Femur (tissue), 1 donor: ENCODE measurements around the gene TESMIN.

Source experiments
- DNase-seq: peaks from one replicate; pipeline ENCODE4 v3.0.0-alpha.2; 2017

Gene TESMIN, protein sequence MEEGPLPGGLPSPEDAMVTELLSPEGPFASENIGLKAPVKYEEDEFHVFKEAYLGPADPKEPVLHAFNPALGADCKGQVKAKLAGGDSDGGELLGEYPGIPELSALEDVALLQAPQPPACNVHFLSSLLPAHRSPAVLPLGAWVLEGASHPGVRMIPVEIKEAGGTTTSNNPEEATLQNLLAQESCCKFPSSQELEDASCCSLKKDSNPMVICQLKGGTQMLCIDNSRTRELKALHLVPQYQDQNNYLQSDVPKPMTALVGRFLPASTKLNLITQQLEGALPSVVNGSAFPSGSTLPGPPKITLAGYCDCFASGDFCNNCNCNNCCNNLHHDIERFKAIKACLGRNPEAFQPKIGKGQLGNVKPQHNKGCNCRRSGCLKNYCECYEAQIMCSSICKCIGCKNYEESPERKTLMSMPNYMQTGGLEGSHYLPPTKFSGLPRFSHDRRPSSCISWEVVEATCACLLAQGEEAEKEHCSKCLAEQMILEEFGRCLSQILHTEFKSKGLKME

DNA sequence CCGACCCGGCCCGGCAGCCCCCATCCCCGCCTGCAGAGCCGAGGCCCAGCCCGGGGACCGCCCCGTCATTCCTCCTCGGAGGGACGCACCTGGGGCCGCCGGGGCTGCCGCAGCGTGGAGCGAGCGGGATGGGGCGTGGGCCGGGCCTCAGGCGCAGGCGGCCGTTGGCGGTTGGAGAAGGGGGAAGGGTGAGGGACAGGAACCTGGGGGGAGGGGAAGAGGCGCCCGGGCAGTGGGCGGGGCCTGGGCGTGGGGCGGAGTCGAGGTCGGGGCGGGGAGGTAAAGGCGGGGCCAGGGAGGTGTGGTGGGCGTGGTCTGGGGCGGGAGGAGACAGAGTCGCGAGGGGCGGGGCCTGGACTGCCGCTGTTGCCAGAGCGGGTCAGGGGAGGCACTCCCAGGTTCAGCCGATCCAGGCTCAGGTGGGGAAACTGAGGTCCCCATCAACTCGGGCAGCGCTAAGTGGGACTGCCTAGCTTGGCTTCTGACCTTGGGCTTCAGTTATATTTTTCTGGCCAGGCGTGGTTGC lies at the start of gene TESMIN:
TSS of gene TESMIN (minus strand) at position 190 of the 526 bp plus-strand sequence. CDS start 860 bp downstream, outside the sequence.
- DNase-seq: peak; percentile 88

DNA sequence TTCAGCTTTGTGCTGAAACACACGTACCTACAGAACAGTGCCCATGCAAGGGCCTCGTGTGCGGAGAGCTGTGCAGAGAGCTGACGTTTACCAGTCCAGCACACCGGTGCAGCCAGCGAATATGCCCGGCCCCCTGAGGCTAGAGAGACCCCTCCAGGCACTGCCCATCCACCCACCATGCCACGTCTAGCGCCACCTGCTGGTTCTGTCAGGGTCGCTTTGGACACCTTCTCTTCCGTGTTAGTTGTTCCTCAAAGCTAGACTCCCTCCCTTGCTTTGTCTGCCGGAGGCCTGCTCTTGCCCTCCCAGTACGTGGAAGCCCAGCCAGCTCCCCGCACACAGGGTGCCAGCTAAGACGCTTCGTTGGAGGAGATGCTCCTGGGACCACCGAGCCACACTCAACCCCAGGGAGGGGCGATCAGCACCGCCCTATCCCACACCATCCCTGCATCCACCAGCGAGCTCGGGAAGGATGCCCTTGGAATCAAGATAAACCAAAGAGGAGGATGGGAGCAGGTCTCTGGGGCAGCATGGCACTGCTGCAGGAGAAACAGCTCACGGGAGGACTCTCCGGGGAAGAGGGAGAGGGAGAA lies 47.0 kb upstream of the TESMIN start:
- no peak for DNase-seq

DNA sequence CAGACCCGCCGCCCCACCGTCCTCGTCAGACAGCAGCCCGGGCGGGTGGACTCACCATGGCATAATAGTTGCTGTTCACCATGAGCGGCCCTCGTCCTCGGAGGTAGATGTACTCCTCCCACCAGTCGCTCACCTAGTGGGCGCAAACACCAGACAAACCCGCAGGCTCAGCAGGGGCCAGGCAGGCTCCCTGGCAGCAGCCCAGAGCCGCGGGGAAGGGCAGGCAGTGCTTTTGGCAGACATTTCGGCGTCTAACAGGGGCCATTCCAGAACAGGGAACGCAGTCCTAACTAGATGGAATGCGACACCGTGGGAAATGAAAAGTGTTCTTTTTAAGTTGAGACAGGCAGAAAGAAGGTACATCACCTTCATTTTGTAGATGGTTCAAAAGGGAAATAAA lies 45.5 kb upstream of the TESMIN start:
- DNase-seq: no peak

DNA sequence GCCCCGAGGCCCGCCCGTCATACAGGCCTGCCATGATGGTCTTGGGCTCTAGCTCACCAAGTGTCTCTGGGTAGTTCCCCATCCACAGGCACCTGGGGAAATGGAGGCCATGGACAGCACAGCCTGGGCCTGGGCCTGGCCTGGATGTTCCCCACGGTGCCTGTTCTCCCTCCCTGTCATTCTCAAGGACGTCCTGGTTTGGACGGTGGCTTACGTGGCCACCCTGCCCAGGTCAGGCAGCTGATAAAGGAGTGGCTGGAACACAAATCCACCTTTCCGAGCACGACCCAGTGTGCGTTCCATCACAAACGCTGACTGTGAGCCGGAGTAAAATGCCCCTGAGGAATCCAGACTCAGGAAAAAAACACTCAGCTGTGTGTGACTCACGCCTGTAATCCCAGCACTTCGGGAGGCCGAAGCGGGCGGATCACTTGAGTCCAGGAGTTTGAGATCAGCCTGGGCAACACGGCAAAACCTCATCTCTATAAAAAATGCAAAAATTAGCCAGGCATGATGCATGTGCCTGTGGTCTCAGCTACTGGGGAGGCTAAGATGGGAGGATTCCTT lies 41.2 kb upstream of the TESMIN start:
- DNase-seq: no peak

DNA sequence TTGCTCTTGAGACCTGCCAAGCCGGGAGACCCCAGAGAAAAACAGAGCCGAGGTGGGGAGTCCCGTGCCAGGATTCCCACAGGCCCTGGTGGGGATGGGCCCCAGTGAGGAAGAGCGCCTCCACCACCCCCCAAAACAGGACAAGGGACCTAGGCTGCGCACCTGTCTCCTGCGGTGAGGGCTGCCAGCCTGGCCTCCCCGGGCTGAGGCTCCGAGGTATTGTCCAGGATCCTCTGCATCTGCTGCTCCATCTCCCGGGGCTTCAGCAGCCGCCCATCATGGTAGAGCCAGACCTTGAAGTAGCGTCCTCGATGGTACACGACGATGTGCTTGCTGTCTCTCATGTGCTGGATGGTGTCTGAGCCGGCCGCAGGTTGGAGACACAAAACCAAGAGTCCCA lies 33.3 kb upstream of the TESMIN start:
- DNase-seq: no peak

DNA sequence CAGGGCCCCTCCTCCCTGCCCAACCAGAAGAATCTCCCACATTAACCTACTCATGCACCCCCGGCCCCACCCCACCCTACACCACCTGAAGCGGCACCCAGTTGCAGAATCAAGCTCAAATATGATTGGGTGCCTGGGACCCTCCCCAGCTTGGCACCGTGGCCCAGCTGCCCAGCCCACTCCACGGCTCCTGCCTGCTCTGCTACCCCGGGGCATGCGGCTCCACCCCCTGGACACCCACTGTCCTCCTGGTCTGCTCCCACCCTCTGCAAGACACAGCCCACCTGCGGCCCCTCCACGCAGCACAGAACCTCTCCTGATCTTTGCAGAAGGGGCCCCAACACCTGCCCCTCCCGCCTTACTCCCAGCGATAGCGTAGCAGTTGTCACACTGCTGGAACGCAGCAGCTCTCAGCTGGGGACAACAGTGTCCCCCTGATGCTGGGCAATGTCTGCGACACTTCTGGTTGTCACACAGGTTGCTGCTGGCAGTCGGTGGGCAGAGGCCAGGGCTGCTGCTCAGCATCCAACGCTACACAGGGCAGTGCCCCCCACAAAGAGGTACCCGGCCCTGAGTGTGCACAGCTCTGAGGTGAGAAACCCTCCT lies 32.0 kb upstream of the TESMIN start:
- no peak for DNase-seq

DNA sequence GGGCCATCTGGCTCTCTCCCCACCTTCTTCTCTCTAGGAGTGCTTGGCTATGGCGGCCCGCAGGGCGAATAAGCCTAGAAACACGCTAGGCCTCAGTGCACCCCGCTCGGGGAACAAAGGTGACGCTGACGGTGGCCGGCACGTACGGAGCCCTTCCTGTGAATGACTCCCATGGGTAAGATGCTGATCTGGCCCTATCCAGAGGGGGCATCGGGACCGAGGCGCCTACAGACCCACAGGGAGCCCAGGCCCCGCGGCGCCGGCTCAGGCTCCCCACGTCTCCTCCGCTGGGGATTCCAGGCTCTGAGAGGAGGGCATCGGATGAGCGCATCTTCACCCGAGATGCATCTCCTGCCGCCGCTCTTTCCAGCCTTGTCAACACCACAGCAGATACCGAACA lies 31.4 kb upstream of the TESMIN start:
- no peak for DNase-seq

DNA sequence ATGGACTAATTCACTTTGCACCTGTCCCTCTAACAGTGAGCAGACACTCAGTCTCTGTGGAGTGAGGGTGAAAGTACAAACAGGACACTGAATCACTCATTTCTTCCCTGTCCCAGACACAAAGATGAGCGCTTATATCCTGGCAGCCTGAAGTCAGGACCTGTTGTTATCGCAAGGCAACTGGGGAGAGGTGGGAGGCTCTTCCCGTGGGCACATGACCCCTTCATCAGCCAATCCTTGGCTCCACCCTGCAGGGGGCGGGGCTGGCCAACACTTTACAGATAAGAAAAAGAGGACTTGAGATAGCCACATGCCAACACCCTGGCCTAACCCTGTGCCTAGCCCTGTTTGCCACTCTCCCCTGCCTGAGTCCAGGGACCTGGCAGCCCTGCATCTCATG lies 29.5 kb upstream of the TESMIN start:
- DNase-seq: no peak

DNA sequence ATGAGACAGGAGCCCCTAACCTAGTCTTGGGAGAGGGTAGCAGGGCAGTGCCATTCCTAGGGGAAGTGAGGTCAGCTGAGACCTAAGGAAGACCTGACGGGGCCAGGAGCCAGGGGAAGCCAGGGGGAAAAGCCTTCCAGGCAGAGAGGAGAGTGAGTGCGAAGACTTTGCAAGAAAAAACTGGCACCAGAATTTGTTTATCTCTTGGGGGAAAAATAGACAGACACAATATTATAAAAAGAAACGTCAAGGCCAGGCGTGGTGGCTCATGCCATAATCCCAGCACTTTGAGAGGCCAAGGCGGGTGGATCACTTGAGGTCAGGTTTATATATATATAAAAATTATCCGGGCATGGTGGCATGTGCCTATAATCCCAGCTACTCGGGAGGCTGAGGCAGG lies 26.9 kb upstream of the TESMIN start:
- DNase-seq: no peak

DNA sequence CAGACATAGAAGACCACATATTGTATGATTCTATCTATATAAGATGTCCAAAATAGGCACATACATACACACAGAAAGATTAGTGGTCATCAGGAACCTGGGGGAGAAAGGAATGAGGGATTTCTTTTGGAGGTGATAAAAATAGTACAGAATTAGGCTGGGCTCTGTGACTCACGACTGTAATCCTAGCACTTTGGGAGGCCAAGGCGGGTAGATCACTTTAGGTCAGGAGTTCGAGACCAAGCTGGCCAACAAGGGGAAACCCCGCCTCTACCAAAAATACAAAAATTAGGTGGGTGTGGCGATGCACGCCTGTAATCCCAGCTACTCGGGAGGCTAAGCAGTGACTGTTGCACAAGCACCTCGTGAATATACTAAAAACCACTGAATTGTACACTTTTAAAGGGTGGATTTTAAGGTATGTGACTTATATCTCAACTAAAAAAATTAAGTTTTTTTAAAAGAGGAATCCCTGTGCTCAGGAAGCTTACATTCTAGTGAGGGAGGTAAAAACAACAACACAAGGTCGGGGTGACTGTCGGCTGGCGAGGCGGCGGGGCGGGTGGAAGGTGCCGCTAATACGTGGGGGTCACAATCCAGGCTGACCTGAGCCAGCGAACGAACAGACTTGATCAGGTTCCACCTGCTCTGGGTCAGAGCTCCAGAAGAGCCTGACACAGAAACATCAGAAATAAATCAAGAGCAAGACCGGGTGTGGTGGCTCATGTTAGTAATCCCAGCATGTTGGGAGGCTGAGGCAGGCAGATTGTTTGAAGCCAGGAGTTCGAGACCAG lies 25.3 kb upstream of the TESMIN start:
- DNase-seq: no peak

DNA sequence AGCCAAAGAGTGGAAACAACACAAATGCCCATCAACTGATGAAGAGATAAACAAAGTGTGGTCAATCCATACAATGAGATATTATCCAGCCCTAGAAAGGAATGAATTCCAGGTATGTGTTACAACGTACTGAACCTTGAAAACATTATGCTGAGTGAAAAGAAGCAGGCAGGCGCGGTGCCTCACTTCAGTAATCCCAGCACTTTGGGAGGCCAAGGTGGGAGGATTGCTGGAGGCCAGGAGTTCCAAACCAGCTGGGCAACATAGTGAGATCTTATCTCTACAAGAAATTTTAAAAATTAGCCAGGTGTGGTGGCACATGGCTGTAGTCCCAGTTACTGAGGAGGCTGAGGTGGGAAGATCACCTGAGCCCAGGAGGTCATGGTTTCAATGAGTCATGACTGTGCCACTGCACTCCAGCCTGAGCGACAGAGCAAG lies 24.6 kb upstream of the TESMIN start:
- no peak for DNase-seq

DNA sequence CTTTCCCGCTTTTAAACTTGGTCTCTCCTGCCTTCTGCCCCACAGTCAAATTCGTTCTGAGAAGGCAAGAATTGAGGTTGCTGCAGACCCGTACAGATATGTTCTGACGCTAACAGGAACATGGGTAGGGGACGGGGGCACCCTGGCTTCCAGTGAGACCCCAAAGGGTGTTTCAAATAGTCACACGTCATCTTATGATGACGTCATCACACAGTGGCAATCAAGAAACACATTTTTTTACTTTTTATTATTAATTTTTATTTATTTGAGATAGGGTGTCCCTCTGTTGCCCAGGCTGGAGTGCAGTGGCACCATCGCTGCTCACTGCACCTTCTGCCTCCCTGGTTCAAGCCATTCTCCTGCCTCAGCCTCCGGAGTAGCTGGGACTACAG lies 22.9 kb upstream of the TESMIN start:
- DNase-seq: no peak

DNA sequence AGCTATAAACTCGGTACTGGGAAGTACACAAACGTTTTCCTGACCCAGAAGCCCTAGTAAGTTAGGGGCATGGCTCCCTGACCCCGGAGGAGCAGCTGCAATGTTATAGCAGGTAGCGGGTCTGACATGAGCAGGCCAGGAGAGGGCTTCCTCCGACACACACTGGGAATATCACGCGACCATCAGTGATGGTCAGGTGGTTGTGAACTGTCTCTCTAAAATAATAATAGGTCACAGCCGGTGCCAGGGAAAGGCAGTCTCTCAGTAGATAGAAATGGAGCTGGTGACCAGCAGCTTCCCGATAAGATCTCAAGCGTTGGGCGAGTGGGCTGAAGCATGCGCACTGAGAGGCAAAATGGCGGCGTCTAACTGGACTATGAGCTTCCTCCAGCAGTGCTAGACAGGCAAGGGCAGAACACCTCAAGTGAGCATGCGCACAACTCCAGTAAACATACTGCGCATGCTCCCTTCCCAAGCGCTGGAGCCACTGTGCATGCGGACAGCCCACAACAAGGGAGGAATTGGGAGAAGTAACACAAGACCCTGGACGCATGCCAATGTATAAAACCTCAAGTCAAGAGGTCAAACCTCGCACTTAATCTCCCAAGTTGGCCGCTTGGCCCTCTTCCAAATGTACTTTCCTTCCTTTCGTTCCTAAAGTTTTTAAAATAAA lies 22.3 kb upstream of the TESMIN start:
- DNase-seq: no peak

DNA sequence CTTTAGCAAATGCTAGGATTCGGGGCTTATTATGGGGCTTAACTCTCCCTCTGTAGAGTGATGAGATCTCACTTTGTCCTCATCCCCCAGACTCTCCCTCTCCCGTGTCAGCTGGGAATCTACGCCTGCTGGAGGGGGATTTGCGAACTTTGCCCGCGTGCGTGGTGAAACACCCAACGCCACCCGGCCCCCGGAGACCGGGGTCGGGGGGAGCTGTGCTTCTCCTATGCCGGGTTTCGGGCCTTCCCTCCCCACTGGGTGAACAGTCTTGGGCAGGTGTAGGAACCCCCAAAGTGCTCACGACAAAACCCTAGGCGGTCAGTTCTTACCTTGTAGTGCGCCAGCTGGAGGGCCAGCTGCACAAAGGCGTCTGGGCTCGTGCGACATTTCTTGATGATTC lies 21.6 kb upstream of the TESMIN start:
- no peak for DNase-seq

DNA sequence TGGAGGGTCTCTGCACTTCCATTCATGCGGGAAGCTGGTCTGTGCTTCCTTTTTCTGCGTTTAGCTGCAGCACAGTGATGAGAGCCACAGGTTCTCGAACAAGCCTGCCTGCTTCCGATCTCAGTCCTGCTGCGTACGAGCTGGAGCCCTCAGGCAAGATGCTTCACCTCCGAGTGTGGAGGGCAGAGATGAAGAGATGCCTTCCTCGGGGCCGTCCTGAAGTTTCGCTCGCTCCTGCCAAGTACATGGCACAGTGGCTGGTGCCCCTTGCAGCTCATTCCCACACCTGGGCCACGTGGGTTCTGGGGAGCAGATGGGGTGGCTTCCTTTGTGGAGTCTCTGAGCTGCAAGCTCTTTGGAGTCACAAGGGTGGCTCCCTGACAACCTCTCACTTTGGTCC lies 19.5 kb upstream of the TESMIN start:
- DNase-seq: no peak

DNA sequence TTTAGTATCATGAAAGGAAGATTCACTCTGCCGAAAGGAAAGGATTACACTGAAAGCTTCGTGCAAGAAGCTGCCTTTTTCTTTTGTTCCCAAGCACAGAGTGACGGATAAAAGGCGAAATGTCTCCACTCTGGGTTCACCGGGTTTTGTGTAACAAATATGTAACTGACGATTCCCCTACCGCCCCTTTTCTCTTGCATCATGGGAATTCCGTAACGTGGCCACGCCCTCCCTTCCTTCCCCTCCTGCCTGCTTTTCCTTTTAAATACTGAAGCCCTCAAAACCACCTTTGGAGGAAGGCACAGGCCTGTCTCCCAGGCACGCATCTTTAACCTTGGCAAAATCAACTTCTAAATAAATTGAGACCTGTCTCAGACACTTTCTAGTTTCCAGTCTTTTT lies 16.4 kb upstream of the TESMIN start:
- no peak for DNase-seq

DNA sequence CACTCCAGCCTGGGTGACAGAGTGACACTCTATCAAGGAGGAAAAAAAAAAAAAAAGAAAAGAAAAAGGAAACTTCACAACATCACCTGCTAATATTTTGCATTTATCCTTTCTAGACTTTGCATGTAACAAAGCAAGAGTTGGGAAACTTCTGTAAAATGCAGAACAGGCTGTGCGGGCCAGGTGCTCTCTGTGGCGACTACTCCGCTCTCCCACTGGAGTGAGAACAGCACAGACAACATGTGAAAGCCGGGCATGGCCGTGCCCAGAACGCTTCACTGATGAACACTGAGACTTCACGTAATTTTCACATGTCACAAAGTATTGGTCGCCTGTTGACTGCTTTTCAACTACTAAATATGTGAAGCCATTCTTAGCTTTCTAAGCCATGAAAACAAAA lies 15.5 kb upstream of the TESMIN start:
- DNase-seq: no peak

DNA sequence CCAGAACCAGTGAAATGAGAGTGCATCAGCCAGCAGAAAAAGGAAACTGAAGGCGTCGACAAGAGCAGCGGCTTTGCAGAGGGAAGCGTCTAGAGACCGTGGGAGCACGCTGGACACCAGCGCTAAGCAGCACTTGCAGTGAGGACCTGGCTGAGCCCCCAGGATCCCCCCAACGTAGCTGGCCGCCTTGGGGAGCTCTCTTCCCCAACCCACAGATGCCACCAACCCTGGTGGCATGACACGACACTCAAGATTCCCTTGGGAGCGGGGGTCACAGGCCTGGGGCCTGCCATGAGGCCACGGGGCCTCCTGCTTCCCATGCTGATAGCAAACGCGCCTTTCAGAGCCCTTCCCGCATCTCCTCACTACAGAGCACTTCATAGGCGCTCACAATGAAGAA lies 13.4 kb upstream of the TESMIN start:
- no peak for DNase-seq

DNA sequence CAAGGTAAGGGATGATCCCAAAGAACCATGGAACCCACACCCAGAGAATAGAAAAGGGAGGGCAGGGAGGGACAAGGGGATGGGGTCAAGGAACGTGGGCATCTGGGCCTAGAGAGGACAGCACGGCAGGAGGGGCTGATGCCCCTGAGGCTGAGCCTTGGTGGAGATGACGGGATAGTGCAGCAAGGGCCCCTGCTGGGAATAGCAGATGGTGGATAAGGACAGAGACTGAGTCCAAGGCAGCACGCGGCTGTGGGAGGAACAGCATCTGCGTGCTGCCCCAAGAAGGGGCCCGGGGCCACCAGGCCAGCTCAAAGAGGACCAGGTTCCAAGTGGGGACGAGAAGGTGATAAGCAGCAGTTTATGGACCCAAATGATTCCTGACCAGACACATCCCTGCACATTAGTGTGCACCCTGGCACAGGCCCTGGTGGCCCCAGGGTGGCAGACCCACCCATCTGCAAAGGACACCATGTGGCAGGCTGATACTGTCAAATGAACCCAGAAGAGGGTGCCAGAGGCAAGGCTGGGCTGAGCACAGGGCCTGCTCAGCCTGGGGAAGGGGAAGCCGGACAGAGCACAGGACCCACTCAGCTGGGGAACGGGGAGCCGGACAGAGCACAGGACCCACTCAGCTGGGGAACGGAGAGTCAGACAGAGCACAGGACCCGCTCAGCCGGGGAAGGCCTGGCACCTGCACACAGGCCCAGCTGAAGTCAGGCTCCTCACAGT lies 12.8 kb upstream of the TESMIN start:
- no peak for DNase-seq

DNA sequence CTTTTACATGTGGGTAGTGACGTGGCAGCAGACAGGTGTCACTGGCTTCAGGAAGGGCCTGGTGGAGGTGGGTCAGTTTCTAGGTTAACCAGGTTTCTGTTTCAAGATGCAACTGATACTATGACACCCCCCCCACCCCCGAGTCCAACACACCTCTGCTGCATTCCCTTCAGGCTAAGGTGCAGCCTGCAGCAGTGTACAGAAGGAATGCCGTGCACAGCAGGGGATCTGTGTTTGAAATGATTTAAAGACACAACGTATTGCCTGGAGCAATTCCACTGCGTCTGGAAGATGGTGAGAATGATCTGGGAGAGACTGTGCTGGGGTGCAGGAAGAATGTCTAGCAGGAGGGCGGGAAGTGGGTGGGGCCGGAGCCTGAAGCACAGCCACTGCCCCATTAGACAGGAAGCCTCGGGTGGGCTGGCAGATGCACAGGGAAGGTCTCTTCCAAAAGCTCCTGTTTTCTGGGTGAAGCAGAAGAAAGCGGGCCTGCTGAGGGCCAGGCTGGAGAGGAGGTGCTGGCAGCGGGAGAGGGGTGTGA lies 11.9 kb upstream of the TESMIN start:
- no peak for DNase-seq

DNA sequence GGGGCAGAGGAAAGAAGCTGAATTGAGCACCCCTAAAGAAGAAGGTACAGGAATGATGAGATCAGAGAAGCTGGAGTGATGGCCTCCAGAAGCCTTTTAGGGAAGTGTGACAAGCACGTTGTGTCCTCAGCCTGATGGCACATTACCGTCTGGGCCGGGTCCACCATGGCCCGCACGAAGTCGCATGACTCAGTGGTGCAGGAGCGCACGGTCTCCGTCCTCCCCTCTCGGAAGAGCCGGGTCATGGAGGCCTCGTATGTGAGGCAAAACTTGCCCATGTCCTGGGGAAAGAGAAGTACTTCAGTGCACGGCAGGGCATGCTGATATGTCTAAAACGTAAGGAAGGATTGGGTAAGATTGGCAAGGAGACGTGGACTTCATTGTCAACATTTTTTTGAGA lies 11.2 kb upstream of the TESMIN start:
- DNase-seq: no peak
